Upper lobe of left lung (tissue), 4 donors: ENCODE results near the gene FMOD.

Source experiments
- POLR2A ChIP-seq, 4 donors: fragments of 450-650 bp; IDR thresholded peaks; one replicate each; pipeline ENCODE4 v1.5.1; 2016 to 2017; ENCODE audit warnings: antibody characterized with exemption in 4 of 4, mild to moderate bottlenecking in 2 of 4
- TF ChIP-seq, protein P1 (sequence below), 6 experiments: fragments of 450-650 bp in 4 of 6; fragments of 200-600 bp in 2 of 6; sonication (generic) in 2 of 6; IDR thresholded peaks; one replicate each; pipeline ENCODE4 v1.5.1; 2016 to 2019; ENCODE audit warnings: antibody characterized with exemption in 6 of 6

DNA sequence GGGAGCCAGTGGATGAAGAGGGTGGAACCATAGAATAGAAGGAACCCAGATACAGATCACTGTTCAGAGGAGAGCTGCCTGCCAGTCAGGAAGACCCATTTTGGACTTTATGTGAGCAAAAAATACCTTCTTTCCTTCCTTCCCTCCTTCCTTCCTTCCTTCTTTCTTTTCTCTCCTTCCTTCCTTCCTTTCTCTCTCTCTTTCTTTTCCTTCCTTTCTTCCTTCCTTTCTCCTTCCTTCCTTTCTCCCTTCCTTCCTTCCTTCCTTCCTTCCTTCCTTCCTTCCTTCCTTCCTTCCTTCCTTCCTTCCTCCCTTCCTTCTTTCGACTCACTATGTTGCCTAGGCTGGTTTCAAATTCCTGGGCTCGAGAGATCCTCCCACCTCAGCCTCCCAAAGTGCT is 22.1 kb upstream of the FMOD start:
- TF ChIP-seq, protein P1, sequence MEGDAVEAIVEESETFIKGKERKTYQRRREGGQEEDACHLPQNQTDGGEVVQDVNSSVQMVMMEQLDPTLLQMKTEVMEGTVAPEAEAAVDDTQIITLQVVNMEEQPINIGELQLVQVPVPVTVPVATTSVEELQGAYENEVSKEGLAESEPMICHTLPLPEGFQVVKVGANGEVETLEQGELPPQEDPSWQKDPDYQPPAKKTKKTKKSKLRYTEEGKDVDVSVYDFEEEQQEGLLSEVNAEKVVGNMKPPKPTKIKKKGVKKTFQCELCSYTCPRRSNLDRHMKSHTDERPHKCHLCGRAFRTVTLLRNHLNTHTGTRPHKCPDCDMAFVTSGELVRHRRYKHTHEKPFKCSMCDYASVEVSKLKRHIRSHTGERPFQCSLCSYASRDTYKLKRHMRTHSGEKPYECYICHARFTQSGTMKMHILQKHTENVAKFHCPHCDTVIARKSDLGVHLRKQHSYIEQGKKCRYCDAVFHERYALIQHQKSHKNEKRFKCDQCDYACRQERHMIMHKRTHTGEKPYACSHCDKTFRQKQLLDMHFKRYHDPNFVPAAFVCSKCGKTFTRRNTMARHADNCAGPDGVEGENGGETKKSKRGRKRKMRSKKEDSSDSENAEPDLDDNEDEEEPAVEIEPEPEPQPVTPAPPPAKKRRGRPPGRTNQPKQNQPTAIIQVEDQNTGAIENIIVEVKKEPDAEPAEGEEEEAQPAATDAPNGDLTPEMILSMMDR (IDR thresholded peaks at IDR 0.05) = no peak
- no peak for TF ChIP-seq POLR2A (IDR thresholded peaks at IDR 0.05)
